AG20443 (cell line): ENCODE measurements around the gene DAPK1.

Source experiments
- DNase-seq: peaks from one replicate; pipeline ENCODE4 v3.0.0; 2012; ENCODE audit warnings: low spot score, mixed read lengths

Gene DAPK1

DNA sequence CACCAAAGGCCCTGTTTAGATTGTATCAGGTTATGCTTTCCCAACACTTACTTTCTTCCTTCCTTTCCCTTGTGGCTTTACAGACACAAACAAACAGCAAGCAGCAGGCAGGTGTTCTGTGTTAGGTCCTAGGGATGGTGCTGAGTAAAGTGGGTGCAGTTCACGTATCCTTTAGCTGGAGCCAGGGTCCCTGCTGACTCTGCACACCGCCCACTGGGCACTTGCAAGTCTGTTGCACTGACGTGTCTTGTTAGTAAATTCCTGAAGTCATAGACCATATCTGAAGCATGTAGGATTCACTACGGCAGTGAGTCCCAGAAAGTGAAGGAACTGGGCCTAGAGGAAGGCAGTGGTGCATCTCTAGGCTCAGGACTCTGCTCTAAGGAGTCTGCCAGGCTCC lies 96.5 kb downstream of the DAPK1 start:
- DNase-seq, result peak; percentile 45

- no peak for DNase-seq
Observed at GRCh38 chr9:87594662-87595061, 97.0 kb downstream of the DAPK1 start.

DNA sequence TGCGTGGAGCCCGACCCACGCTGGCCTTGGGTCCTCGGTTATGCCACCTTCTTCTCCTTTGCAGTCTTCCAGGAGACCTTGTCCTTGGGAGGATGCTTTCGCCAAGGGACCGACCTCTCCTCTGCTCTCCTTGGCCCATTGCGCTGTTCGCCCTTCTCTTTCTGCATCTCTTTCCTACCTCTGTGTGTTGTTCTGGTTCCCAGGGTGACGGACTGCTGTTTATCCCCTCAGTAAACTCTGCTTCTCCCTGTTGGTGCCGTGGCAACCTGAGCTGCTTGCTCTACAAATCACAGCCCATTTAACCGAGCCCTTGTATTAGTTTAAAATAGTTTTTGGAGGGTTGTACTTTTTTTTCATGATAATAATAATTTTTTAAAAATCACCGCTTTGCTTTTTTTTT lies 97.9 kb downstream of the DAPK1 start:
- DNase-seq, result no peak

- DNase-seq, result peak; percentile 30
Observed at GRCh38 chr9:87596862-87597261, 99.2 kb downstream of the DAPK1 start.

DNA sequence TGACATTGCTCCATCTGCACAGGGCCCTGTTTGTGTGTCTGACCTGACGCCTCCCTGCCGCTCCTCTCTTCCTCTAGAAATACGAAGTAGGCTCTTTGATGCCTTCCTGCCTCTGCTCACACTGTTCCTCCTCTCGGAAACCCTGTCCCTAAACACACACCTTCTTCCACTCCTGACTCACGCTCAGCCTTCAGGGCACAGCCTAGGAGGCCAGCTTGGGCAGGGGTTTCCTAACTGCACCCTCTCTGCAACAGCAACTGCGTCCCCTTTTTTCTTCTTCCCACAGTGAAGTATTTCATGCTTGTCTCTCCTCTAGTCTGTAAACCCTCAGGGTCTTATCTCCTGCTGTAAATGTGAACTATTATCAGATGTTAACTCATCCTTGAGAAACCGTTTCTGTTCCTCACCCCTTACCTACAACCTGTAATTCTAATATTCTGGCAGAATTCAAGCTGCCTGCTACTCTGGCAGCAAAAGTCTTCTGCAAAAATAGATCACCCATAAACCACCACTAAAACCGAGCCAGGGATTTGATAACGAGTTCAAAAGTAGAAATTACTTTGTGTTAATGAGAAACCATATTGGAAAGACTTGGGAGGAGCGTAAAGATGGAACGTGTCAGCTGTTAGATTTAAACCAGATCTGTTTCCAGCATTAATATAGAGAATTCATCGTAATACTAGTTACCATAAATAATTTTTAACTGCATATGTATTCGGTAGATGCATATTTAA lies 100.2 kb downstream of the DAPK1 start:
- no peak for DNase-seq

DNA sequence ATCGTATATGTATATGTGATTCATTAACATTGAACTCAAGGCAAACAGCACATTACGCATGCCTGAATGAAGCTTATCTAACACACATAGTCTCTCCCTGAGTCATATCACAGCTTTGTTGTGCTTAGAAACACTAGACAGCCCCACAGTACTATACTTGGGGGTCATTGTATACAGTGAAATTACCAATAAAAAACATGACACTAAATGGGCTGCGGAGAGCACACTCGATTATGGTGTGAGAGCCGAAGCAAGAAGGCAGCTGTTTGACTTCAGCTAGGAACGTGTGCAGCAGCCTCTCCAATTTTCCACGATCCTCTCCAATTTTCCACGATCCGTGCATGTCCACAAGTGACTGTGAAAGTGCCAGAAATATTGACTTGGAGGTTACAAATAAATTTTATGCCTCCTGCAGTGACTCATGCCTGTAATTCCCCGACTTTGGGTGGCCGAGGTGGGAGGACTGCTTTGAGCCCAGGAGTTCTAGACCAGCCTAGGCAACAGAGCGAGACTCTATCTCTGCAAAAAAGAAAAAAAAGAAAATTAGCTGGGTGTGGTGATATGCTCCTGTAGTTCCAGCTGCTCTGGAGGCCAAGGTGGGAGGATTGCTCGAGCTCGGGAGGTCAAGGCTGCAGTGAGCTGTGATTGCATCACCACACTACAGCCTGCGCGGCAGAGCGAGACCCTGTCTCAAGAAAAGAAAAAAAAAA lies 102.4 kb downstream of the DAPK1 start:
- DNase-seq, result peak; percentile 47

GRCh38 chr9:87601176-87601575 lies 103.5 kb downstream of the DAPK1 start:
- no peak for DNase-seq

DNA sequence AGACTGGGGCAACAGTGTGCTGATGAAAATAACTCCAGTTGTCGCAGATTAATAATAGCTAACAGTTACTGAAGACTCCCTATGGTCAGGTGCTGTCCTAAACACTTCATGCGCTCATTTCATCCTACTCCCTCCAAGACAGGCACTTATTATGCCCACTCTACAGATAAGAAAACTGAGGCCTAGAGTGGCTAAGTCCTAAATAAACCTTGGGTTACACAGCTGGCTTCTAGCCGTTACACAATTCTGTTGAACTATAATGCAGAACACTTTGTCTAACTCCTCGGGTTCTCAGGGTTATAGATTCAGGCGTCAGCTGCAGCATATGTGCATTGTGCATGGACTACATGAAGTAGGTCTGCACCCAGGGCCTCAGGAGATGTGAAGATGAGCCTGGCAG lies 103.9 kb downstream of the DAPK1 start:
- no peak for DNase-seq

- DNase-seq, result no peak
Observed at GRCh38 chr9:87602933-87603643, 105.4 kb downstream of the DAPK1 start.

DNA sequence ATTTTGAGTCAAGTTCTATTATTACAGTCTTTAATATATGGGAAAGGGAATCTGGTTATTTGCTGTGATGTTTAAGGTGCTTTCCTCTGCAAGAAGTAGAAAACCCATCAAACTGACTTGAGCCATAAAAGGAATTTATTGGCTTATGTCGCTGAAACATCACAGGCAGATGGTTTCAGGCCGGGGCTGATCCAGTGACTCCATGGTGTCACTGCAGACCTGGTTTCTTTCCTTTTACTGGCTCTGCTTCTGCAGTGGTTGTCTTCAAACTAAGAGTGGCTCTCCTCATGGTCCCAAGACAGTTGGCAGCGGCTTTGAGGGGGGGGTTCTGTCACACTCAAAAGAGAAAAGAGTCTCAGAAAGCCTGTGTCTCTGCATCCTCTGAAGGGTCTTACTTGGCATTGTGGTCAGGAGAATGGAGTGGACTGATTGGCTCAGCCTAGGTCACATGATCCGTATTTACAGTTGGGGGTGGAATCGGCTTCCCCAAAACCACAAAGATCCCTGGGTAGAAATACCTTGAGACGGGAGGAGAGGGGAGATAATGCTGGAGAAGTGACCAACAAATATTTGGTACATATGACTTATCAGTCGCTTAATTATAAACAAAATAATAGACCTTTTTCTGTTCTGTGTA lies 106.3 kb downstream of the DAPK1 start:
- no peak for DNase-seq

DNA sequence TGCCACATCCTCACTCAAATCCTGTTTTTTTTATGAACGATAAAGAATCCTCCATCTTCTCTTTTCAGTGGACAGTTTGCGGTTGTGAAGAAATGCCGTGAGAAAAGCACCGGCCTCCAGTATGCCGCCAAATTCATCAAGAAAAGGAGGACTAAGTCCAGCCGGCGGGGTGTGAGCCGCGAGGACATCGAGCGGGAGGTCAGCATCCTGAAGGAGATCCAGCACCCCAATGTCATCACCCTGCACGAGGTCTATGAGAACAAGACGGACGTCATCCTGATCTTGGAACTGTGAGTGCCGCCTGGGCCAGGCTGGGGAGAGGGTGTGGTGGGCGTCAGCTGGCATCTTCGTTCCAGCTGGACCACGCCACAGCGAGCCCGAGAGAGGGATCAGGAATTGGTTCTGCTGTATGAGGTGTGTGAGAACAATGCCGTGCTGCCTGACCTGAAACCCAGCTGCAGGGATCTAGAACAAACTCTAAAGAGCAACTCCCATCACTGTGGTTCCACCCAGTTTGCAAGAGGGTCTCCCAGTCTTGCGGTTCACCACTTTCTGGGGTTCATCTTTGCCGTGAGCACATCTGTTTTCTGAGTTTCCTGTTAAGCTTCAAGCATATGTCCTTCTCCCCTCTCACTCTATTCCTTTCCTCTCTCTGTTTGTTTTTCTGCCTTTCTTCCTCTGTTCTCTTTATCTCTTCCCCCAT lies 107.4 kb downstream of the DAPK1 start:
- DNase-seq, result no peak

DNA sequence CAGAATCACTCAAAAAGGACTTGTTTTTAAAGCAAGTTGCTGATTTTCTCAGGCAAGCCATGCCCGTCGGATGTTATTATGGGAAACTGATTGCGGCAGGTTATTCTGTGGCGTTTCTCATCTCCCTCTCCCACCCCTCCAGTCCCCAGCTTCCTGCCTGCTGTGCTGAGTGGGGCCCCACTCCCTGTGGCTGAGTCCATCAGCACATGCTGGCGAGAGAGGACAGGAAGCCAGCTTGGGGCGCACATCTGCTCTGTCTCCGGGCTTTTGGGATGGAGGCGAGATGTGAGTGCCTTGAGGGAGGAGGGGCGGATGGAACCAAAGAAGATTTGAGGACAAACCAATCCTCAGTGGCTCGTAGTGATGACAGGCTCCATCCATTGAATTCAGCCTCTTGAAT lies 108.0 kb downstream of the DAPK1 start:
- DNase-seq, result no peak

DNA sequence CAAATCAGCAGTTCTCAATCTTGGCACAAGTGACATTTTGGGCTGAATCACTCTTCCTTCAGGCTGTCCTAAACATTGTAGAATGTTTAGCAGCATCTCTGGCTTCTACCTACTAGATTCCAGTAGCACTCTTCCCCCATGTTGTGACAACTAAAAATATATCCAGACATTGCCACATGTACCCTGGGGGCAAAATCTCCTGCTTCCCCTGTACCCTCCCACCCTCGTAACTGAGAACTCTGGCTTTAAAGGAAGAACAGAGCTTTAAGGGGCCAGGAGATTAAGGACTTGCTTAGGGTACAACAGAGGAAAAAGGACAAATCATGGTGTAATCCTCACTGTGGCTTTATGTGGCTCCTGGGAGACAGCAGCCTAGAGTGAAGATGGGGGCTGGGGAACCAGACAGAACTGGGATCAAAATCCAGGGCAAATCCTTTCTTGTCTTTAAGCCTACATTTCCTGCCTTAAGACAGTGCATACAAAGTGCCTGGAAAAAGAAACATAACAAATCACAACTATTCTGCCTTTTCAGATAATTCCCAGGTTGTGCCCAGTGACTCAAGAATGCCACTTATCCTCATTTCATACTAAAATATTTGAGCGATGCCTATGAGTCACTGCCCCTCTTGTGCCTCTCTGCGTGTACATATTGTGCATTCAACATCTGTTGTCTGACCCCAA lies 109.3 kb downstream of the DAPK1 start:
- DNase-seq, result peak; percentile 60

- no peak for DNase-seq
Observed at GRCh38 chr9:87607859-87608258, 110.2 kb downstream of the DAPK1 start.

DNA sequence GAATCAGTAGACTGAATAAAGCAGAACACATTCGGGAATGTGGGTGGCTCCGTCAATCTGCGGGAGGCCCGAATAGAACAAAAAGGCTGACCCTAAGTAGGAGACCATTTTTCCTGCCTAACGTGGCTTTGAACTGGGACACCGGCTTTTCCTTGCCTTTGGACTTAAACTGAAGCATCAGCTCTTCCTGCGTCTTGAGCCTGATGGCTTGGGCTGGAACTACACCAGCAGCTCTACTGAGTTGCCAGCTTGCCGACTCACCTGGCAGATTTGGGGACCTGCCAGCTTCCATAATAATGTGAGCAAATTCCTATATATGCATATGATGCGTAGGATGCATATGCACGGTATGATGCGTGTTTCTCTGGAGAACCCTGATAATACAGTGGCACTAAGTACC lies 111.3 kb downstream of the DAPK1 start:
- DNase-seq, result no peak

DNA sequence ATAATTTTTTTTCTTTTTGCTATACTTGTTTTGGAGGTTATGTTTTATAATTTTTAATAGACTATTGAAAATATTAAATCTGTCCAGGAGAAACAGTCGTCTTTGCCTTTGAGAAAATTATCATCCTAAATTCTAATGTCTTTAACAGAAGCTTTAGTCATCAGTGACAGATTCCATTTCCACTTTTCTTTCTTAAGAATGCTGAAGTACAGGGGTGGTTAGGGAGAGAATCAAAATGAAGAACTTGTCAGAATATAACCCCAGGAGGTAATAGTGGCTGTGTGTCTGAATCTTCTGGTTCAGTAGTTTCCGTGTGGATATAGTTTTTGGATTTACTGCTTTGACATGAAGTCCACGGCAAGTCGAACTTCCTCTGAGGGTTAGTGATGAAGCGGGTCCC lies 111.8 kb downstream of the DAPK1 start:
- DNase-seq, result no peak

DNA sequence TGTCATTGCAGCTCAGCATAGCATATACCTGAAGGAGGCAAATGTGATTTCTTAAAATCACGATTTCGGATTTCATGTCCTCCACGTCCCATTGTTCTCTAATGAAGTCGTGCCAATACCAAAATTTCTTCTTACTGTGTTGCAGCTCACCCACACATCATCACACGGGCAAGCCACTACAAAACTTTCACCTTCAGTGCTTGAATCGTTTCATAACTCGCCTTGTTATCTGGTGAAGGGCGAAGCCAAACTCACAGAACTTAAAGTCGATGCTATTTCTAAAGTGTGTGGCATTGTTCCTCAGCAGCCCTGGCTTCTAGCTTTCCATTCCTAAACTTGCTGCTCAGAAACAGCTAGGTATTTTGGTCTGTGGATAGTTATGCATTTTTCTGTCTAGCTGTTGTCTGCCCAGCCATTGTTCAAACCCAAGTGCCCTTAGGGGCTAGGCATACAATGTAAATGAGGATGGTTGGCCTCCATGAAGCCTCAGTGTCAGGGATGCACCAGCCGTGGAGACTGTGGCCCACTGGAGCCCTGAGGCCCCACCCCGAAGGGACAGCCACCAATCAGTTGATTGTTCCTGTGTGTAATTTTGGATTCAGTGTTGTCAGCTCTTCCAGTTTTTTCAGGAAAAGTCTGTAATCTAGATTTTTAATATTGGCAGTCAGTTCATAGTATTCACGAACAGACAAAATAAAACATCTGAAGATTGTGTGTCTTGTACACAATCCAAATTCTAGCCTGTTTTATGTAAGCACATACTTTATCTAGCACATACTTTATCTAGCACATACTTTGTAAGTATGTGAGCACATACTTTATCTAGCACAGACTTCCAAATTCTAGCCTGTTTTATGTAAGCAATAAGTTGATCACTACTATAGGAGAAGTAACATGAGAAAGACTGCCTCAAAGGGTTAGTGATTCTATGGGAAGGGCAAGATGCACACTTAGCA lies 112.8 kb downstream of the DAPK1 start:
- no peak for DNase-seq

DNA sequence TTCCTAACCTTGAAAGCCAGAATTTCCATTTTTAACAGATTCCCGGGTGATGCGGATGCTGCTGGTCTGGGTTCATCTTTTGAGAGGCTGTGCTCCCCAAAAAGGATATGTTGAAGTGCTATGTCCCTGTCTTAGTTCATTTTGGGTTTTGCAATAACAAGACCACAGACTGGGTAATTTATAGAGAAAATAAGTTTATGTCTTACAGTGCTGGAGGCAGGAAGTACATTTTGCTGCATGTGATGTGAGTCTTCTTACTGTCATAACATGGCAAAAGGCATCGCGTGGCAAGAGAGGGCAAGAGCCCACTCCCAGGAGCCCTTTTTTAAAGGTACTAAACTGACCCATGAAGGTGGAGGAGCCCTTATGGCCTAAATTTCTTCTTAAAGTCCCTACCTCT lies 114.1 kb downstream of the DAPK1 start:
- DNase-seq, result no peak

DNA sequence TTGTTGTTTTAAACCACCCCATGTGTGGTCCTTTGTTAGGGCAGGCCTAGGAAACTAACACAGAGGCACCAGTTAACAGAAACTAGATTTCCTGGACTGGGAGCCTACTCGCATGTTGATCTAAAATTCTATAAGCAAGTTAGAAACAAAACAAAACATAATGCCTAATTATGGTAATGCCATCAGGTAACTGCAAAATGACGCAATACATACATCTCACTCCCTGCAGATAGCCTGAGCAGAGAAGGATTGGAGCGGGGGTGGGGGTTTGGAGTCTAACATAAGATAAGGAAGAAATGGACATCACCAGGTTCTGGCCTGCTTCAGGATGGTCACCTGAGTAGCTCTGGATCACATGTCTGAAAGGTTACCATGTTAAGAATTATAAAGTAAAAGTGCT lies 114.9 kb downstream of the DAPK1 start:
- DNase-seq, result no peak
